Hematopoietic multipotent progenitor cell (in vitro differentiated cells): Measurements from ENCODE around the gene DENND2A. TPM values are rescaled to one million over a fixed set of nuclear protein-coding genes. Genes with fewer than 3 reads are reported as not detected.

ENCODE experiments used
- DNase-seq, 3 donors: peaks; one replicate each; pipeline ENCODE4 v3.0.0-alpha.2; 2011 to 2015; ENCODE audit warnings: low read depth in 2 of 3, low spot score in 2 of 3
- small RNA-seq: library from RNA; depleted of rRNA; stranded (forward); fragments of <200 nt; gene quantifications from one replicate; pipeline ENCODE3, GENCODE V24; 2012
- total RNA-seq: library from RNA; depleted of rRNA; stranded (reverse); fragments of >200 nt; gene quantifications from one replicate; pipeline ENCODE4 v1.2.3, GENCODE V29; 2012

The DENND2A gene
- total RNA-seq, 1 donor, result not detected

DNA sequence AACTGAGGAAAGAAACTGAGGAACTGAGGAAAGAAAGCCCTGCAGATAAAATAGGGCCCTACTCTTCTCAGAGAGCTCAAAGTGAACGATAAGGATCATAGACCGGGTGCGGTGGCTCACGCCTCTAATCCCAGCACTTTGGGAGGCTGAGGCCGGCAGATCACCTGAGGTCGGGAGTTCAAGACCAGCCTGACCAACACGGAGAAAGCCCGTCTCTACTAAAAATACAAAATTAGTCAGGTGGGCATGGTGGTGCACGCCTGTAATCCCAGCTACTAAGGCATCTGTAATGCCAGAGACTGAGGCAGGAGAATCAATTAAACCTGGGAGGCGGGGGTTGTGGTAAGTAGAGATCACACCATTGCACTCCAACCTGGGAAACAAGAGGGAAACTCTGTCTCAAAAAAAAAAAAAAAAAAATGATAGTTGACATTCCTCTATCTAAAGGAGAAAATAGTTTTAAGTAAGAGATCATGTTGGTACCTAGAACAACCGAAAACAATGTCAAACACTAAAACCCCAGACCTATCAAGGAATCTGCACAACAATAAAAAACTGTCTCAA is 163.8 kb downstream of the DENND2A start:
- DNase-seq, result no peak

- peak; percentile 26 to 77 (median 47) for DNase-seq
These were observed 164.8 kb downstream of the DENND2A start for GRCh38 chr7:140475747-140476333.

Small RNA genes within 50 kb of the gene (small RNA-seq; reads per million reads assigned to genes)
- gene RF00019 (not detected), gene RN7SL771P (not detected)

Other genes starting within 250 kb of the DENND2A start
- gene SLC37A3, start 242.3 kb downstream of the DENND2A start, total RNA-seq, result 26.1 TPM
- gene RAB19, start 236.8 kb downstream of the DENND2A start, total RNA-seq, result 3.2 TPM
- 66.2 TPM for gene MKRN1, start 161.3 kb downstream of the DENND2A start, total RNA-seq
- gene ADCK2, start 32.1 kb upstream of the DENND2A start, total RNA-seq, result 38.5 TPM
- 62.5 TPM for gene NDUFB2, start 55.9 kb upstream of the DENND2A start, total RNA-seq